HG02759 (cell line): ENCODE measurements around the gene PARVB.

ENCODE experiments used
- ATAC-seq: cut with Tn5 transposase; IDR thresholded peaks from one replicate; pipeline ENCODE4 v1.9.1; 2021; ENCODE audit warnings: mild to moderate bottlenecking, moderate library complexity; ENCODE audit not compliant: unreplicated experiment

PARVB gene, protein sequence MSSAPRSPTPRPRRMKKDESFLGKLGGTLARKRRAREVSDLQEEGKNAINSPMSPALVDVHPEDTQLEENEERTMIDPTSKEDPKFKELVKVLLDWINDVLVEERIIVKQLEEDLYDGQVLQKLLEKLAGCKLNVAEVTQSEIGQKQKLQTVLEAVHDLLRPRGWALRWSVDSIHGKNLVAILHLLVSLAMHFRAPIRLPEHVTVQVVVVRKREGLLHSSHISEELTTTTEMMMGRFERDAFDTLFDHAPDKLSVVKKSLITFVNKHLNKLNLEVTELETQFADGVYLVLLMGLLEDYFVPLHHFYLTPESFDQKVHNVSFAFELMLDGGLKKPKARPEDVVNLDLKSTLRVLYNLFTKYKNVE

DNA sequence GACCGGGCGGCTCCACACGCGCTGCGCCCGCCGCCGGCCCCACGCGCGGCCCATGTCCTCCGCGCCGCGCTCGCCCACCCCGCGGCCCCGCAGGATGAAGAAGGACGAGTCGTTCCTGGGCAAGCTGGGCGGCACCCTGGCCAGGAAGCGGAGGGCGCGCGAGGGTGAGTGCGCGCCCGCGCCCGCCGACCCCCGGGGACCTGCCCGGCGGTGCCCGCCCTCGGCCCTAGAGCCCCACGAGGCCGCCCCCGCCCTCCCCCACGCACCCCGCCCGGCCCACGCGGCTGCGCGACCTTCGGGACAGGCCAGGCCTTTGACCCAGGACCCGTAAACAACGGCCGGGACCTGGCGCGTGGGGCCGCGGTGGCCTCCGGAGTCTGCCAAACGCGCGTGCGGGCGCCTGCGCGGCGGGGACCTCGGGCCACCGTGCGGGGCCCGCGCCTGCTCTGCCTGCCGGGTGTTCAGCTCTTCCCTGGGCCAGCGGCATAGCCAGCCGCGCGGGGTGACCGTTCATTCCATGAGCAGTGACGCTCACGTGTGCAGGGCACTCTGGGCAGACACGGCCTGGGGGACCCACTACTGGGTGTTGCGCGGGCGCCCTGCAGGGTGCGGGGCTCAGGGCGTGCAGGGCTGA lies at the start of gene PARVB:
PARVB (plus strand) TSS at position 15 of the 634 bp plus-strand sequence; CDS start at position 53, 38 bp downstream.
- ATAC-seq, result peak; percentile 13

DNA sequence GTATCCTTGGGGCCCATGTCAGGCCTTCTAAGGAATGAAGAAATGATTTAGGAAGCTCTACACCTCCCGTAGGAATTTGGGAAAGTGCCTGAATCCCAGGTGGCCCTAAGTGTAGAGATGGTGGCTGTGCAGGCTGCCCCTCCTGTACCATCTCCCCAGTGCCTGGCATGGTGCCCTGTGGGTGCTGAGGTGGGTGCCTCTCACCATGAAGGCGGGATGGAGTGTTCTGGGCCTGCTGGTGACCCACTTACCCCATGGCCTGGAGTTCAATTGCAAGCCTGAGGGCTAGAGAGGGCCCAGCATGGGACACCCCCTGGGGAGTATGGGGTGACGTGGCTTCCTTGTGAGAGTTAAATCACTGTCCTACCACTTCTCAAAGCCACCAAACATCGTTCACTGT lies 49.1 kb upstream of the PARVB start:
- ATAC-seq, result no peak

DNA sequence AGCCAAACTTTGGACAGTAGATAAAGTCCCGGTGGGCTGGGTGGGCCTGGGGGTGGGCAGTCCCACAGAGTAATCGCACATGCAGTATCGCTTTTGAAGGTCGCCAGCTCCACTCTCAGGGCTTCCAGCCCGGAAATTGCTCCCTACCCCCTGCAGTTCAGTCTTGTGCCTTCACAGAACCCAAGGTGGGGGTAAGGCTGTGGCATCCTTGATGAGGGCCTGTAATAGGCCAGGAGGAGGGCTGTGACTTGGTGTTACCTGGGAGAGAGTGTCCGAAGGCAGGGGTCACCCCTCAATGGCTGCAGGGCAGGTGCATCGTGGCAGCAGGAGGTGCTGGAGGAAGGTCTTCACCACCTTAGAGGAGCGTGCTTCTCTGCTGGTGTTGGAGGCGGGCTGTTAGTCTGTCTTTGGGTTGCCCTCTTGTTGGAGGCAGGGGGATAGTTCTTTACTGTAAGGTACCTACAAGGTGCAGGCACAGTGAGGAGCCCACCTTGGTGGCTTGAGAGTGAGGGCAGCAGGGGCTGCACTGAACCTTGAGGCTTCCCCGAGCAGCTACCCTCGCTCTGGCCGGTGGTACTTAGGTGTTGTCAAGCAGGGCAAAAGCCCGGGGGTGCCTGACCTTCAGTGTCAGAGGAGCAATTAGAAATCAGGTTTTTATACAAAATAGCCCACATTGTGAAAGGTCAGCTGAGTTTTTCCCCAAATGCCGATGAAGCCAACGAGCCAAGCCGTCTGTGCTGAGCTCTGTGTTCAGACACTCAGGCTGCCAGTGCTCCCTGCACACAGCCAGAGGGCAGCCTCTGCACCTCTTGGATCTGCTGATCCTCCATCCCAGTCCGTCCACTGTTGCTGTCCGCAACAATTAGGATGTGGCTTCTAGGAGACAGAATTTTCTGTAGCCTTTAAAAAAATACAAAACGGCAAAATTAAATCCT lies 47.0 kb upstream of the PARVB start:
- ATAC-seq, result no peak

DNA sequence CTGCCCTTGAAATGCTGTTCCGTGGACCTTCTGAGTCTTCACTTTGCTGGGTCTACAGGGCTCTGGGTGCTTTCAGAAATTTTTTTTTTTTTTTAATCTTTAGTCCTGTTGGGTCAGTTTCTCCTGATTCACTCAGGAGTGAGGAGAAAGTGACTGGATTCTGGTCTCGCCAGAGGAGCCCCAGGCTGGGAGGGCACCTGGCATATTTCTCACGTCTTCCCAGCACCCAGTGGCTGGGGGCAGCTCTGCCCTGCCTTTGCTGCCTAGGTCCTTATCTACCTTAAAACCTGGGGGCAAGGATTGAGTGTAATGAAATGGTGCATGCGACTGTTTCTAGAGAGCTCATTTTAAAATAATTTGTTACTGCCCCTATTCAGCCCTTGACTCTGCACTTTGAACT lies 45.5 kb upstream of the PARVB start:
- ATAC-seq, result no peak

DNA sequence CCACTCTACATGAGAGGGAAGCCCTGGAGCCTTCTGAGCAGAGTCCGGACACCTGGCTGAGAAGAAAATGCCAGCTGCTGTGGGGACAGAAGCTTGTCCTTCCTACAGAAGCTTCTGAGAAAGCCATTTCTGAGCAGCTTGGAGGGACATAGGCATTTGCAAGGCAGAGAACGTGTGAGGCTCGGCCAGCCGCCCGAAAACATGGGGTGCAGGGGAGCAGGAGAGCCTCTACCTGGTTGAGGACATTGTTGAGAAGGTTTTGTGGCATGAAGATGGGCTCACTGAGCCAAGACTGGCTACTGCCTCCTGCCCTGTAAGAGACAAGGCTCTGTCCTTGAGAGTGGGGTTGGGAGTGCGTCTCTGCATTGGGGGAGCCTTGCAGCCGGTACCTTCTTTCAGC lies 43.5 kb upstream of the PARVB start:
- ATAC-seq, result no peak

DNA sequence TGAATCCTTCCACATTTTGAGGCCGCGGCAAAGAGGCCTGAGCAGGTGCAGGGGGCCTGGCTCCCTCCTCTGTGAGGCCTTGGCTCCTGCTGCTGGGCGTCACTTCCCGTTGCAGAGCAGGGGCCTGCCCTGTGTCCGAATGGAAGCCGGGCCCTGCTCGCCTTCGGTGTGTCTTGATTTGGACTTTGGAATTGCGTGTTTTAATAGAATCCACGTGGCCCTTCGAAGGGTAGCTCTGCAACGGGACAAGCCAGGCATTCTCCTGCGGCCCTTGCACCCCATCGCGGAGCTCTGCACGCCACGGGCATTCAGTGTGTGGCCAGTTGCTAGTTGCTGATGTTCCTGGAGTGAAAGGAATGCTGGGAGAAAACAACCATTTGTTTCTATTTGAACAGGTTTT lies 43.1 kb upstream of the PARVB start:
- ATAC-seq, result no peak

DNA sequence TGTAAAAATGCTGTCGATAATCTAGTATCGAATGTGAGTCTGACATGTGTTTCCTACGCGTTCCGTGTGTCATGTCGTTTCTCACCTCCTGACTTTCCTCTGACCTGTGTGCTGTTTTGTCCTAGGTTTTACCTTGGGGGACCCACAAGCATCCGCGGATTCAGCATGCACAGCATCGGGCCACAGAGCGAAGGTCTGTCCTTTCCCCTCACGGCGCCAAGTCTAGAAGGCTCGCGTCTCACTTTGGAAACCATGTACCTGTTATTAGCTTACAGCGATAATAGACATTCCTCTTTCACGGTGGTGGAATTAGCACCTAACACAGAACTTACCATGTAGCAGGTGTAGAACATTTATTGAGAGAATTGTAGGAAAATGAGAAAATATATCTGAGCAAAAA lies 40.3 kb upstream of the PARVB start:
- no peak for ATAC-seq

DNA sequence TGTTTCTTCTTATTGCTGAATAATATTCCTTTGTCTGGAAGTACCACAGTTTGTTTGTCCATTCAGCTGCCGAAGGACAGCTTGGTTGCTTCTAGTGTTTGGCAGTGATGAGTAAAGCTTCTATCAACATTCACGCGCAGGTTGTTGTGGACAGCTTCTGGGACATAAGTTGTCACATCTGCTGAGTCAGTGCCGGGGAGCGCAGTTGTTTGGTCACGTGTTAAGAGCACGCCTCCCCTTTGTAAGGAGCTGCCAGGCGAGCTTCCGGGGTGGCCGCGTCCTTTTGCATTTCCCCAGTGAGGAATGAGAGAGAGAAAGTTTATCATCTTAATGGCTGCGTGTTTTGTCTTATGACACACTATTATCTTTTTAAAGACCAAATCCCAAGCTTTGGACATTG lies 38.6 kb upstream of the PARVB start:
- ATAC-seq, result no peak

DNA sequence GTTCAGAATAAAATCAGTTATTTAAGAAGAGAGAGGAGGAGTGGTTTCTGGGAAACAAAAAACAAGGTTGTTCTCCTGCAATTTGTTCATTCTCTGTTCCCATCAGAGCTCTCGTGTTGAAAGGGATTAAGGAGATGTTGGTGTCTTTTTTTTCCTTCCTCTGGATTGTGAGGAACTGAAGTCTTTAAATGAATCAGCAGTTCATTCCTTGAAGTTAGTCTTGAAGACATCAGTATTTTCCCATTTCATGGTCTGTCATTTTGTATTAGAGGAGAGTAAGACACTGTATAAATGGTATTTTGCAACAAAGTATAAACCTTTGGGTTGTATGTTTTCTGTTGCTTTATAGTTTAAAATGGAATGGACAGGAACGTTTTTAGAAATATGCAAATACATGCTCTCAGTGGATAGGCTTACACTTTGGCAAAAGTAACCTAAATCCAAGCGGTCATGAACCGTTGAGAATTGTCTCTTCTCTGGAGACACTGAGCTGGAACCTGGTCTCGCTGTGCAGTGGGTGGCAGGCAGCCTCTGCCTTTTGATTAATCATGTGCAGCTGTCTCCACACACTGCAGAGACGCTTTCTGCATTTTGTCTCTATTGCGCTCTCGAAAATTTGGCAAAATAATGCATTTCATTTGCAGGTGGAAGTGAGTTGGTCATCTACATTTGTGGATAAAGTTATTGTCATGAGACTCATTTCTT lies 35.8 kb upstream of the PARVB start:
- ATAC-seq, result no peak

DNA sequence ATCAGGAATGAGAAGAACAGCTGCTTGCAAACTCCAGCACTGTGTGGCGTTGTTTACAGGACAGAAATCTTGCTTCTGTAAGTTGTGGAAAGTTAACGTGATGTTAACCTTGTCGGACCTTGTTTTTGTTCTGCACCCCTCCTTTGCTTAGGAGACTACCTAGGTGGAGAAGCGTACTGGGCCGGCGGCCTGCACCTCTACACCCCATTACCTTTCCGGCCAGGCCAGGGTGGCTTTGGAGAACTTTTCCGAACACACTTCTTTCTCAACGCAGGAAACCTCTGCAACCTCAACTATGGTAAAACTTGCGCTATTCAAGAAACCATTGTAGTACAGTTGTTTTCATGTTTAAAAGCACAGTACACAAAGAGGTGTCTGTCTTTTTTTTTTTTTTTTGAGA lies 35.1 kb upstream of the PARVB start:
- no peak for ATAC-seq

DNA sequence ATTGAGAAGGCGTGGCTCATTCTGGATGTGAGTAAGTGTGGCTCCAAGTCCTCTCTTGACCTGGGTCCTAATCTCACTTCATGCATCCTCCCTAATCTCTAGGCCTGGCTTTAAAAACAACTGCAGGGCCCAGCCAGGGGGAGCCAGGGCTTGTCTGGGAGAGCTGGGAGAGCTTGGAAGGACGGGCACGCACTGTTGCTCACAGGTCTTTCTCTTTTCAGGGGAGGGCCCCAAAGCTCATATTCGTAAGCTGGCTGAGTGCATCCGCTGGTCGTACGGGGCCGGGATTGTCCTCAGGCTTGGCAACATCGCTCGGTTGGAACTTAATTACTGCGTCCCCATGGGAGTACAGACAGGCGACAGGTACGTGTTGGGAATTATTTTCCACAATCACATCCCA lies 34.1 kb upstream of the PARVB start:
- no peak for ATAC-seq

DNA sequence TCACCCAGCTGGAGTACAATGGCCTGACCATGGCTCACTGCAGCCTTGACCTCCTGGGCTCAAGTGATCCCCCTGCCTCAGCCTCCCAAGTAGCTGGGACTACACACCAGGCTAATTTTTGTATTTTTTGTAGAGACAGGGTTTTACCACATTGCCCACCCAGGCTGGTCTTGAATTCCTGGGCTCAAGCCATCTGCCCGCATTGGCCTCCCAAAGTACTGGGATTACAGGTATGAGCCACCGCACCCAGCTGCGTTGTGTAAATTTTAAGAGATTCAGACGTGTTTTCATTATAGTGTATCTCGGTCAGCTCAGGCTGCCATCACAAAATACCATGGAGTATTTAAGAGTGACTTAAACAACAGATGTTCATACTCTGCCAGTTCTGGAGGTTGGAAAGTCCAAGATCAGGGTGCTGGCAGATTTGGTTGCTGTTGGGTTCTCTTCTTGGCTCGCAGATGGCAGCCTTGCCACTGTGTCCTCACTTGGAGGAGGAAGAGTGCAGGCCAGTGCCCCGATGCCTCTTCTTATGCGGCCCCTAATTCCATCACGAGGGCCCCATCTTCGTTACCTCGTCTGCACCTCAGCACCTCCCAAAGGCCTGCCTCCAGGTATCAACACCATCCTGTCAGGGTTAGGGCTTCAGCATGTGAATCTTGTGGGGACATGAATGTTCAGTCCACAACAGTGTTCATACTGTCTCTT lies 32.6 kb upstream of the PARVB start:
- ATAC-seq, result no peak

DNA sequence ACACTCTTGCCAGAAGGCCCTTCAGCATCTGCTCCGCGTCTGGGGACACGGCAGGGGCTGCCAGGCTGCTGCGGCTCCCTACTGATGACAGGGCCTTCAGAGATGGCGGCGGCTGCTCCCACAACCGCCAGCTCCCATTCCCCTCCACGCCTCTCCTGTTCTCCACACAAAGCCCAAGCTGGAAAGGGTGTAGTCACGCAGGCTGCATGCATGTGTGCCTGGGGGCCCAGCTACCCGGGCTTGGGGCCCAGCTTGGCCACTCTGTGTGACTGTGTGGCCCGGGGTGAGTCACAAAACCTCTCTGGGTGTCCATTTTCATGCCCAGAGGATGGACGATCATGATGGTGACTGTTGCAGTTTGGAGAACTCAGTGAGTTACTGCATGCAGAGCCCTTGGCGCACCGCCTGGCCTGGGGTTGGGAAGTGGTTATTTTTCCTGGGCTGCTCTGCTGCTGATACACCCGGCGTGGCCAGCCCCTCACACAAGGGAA lies 31.7 kb upstream of the PARVB start:
- ATAC-seq, result no peak

DNA sequence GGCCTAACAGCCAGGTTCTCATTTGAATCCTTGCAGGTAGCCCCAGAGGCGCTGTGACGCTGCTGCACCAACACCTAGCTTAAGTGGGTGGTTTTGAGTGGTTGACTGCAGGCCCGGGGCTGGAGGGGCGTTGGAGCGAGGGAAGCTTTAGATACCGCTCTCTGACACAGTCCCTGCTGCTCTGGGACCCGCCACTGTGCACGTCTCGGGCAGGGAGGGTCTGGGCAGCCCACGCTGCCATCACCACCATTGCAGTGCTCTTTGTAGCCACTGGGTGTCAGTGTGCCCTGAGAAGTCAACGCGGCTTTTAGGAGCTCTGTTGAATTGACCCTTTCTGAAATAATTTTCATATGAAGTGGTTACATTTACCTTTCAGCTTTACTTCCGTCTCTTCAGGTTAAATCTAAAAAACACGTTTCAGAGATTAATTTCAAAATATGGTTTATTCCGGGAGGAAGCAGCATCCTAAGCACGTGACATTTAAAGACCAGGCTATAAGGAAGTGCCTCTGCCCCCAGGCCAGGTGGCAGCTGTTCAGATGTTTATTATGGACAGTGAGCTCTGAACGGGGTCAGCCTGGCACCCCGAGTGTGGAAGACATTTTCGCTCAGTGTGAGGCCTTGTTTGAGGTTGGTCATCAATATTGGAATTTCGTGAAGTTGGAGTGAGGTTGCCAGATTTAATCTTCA lies 30.9 kb upstream of the PARVB start:
- ATAC-seq, result no peak

DNA sequence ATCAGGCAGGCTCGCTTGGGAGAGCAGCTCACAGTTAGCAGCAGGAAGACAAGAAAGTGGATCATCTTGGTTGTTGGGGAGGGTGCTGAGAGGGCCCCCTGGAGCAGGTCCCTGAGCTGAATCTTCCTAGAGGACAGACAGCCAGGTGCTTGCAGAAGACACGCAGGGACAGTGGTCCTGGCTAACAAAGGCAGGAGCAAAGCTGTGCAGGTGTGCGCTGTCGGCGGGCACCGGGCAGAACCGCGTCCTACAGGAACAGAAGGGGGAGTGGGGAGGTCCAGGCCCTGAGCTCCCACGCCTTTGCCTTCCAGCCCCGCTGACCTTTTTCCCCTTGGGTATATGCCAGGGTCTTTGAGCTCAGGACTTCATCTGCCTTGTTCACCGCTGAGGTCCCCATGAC lies 30.1 kb upstream of the PARVB start:
- ATAC-seq, result no peak

DNA sequence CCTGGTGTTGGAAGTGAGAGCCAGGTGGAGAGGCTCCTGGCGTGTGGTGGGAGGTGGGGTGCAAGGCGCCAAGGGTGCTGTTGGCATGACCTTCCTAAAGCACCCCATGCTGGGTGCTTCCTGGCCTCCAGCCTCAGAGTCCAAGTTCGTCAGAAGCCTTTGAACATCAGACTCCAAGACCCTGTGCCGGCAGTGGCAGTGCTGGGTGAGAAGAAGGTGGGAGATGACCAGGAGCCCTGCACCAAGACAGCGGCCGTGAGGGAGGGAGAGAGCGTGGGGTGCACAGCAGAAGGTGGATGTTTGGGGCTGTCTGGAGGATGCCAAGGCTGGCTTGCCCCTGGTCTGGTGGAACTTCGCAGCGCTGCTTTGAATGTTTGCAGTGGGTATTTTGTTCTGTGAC lies 29.7 kb upstream of the PARVB start:
- no peak for ATAC-seq

DNA sequence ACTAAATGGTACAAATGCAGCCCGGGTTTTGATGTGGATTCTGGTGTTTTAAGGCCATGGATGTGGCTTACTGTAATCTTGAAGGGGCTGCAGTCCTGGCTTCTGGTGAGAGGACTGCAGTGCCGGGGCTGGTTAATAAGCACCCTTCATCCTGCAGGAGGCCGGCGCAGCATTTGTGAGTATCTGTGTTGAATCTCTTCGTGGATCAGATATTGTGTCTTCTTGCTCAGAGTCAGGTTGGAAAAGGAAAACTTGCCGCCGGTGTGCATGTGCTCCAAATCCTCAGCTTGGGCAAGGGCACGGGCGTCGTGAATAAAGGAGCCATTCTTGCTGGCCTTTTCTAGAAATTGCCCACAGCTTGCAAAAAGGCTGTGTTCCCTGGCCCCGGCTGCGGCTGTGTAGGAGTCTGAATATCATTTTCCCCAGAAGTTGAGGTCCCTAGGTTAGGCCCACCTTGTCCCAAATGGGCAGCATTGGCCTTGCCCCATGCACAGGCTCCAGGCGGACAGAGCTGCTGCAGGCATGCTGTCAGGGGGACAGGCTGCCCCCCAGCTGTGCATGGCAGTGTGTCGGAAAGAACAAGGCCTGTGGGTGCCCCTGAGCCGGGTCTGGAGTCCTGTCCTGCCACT lies 28.9 kb upstream of the PARVB start:
- no peak for ATAC-seq

DNA sequence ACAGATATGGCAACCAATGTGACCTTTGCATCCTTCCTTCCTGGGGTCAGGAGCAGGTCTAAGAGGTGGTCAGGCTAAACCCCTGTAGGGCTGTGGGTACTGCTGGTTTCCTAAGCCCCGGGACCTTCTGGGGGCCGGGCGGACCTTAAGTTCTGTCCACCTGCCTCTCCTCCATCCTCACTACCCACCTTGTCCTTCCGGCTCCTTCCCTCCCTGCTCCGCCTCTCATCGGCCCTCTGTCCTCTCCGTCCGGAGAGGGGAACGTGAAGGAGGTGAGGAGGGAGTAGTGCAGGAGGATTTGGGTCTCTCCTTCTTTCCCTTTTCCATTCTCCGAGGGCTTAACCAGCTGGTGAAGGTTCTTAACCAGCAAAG lies 28.3 kb upstream of the PARVB start:
- no peak for ATAC-seq
